HepG2 (cell line): ENCODE results near the gene C19orf85. TPM values are rescaled to one million over a fixed set of nuclear protein-coding genes. Genes with fewer than 3 reads are reported as not detected.

ENCODE experiments used
- PITX1 ChIP-seq: sonication (generic); formaldehyde crosslinking; IDR thresholded peaks from 2 replicates; pipeline ENCODE4 v1.5.1; 2020; ENCODE audit warnings: mild to moderate bottlenecking, missing genetic modification reagents
- SATB2 ChIP-seq: sonication (generic); formaldehyde crosslinking; IDR thresholded peaks from 2 replicates; pipeline ENCODE4 v1.5.0; 2020; ENCODE audit warnings: missing genetic modification reagents
- ZNF138 ChIP-seq: sonication (generic); formaldehyde crosslinking; IDR thresholded peaks from 2 replicates; pipeline ENCODE4 v1.5.0; 2020; ENCODE audit warnings: mild to moderate bottlenecking, low read depth, missing genetic modification reagents
- ZNF616 ChIP-seq: sonication (generic); formaldehyde crosslinking; IDR thresholded peaks from 2 replicates; pipeline ENCODE4 v1.5.0; 2020; ENCODE audit warnings: low read depth, mild to moderate bottlenecking, missing genetic modification reagents
- ZNF720 ChIP-seq: sonication (generic); formaldehyde crosslinking; IDR thresholded peaks from 2 replicates; pipeline ENCODE4 v1.4.0; 2020; ENCODE audit warnings: missing genetic modification reagents
- polyA plus RNA-seq, 8 experiments: library from polyadenylated mRNA; depleted of rRNA in 3 of 8; stranded (reverse) in 7 of 8; unstranded in 1 of 8; fragments of >200 nt; fragmentation: Illumina TruSeq in 4 of 8; extraction: Trizol in 4 of 8; gene quantifications; 2 replicates each; pipeline versions ENCODE4 v1.2.1 to v1.2.3, GENCODE V29; 2011 to 2016; ENCODE audit warnings: low read depth in 4 of 8, missing spikeins in 1 of 8, mixed read lengths in 1 of 8; ENCODE audit not compliant: insufficient read depth in 1 of 8
- total RNA-seq, 5 experiments: library from RNA; depleted of rRNA; stranded (reverse); fragments of >200 nt; fragmentation: Illumina TruSeq; extraction: Trizol; gene quantifications; 2 replicates each; pipeline ENCODE4 v1.2.3, GENCODE V29; 2016; ENCODE audit warnings: low read depth in 1 of 5
- TF ChIP-seq, protein P1 (sequence below): sonication (generic); formaldehyde crosslinking; IDR thresholded peaks from 2 replicates; pipeline ENCODE4 v1.8.0; 2022; ENCODE audit warnings: missing genetic modification reagents, mild to moderate bottlenecking, moderate library complexity, borderline replicate concordance
- TF ChIP-seq, protein P2 (sequence below): sonication (generic); formaldehyde crosslinking; IDR thresholded peaks from 2 replicates; pipeline ENCODE4 v1.4.0; 2020; ENCODE audit warnings: missing genetic modification reagents

The C19orf85 gene
- total and polyA plus RNA-seq, 2 of the 13 experiments (the other 11 are each of a cell fraction or from before 2014, with no cell fraction given) = not detected

DNA sequence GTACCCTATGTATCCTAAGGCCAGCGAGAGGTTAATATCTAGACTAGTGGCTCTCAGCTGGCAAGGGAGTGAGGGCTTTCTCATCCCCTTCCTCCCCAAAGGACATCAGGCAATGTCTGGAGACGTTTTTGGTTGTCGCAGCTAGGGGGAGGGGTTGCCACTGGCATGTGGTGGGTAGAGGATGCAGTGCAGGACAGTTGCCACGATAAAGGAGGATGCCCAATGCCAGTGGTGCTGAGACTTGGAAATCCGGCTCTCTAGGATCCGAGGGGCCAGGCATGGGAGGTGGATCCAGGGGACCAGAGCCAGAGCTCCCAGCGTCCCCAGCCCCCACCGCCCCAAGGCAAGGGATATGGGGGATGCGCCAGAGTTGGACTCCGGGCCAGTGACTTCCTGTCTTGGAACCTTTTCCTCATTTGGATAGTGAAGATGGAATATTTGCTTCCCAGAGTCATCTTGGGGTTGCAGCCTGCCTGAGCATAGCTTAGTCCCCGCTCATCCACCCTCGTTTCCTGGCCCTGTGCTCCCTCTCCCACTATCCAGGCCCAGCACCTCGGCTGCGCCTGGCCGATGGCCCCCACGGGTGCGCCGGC, 28.6 kb upstream of the C19orf85 start (continued):
- TF ChIP-seq ZNF138 (CRISPR knock-in tag) = no peak
- TF ChIP-seq, protein P1, sequence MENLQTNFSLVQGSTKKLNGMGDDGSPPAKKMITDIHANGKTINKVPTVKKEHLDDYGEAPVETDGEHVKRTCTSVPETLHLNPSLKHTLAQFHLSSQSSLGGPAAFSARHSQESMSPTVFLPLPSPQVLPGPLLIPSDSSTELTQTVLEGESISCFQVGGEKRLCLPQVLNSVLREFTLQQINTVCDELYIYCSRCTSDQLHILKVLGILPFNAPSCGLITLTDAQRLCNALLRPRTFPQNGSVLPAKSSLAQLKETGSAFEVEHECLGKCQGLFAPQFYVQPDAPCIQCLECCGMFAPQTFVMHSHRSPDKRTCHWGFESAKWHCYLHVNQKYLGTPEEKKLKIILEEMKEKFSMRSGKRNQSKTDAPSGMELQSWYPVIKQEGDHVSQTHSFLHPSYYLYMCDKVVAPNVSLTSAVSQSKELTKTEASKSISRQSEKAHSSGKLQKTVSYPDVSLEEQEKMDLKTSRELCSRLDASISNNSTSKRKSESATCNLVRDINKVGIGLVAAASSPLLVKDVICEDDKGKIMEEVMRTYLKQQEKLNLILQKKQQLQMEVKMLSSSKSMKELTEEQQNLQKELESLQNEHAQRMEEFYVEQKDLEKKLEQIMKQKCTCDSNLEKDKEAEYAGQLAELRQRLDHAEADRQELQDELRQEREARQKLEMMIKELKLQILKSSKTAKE = no peak
- TF ChIP-seq ZNF720 (CRISPR knock-in tag) = no peak
- no peak for TF ChIP-seq ZNF616 (CRISPR knock-in tag)
- TF ChIP-seq, protein P2, sequence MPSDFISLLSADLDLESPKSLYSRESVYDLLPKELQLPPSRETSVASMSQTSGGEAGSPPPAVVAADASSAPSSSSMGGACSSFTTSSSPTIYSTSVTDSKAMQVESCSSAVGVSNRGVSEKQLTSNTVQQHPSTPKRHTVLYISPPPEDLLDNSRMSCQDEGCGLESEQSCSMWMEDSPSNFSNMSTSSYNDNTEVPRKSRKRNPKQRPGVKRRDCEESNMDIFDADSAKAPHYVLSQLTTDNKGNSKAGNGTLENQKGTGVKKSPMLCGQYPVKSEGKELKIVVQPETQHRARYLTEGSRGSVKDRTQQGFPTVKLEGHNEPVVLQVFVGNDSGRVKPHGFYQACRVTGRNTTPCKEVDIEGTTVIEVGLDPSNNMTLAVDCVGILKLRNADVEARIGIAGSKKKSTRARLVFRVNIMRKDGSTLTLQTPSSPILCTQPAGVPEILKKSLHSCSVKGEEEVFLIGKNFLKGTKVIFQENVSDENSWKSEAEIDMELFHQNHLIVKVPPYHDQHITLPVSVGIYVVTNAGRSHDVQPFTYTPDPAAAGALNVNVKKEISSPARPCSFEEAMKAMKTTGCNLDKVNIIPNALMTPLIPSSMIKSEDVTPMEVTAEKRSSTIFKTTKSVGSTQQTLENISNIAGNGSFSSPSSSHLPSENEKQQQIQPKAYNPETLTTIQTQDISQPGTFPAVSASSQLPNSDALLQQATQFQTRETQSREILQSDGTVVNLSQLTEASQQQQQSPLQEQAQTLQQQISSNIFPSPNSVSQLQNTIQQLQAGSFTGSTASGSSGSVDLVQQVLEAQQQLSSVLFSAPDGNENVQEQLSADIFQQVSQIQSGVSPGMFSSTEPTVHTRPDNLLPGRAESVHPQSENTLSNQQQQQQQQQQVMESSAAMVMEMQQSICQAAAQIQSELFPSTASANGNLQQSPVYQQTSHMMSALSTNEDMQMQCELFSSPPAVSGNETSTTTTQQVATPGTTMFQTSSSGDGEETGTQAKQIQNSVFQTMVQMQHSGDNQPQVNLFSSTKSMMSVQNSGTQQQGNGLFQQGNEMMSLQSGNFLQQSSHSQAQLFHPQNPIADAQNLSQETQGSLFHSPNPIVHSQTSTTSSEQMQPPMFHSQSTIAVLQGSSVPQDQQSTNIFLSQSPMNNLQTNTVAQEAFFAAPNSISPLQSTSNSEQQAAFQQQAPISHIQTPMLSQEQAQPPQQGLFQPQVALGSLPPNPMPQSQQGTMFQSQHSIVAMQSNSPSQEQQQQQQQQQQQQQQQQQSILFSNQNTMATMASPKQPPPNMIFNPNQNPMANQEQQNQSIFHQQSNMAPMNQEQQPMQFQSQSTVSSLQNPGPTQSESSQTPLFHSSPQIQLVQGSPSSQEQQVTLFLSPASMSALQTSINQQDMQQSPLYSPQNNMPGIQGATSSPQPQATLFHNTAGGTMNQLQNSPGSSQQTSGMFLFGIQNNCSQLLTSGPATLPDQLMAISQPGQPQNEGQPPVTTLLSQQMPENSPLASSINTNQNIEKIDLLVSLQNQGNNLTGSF (CRISPR knock-in tag) = no peak
- TF ChIP-seq SATB2 (CRISPR knock-in tag) = no peak
- TF ChIP-seq PITX1 (CRISPR knock-in tag) = no peak
